GM18858 (cell line): ENCODE data around the gene PANX2.

Experiments
- ATAC-seq: cut with Tn5 transposase; IDR thresholded peaks from one replicate; pipeline ENCODE4 v1.9.1; 2021; ENCODE audit not compliant: unreplicated experiment

The PANX2 gene

DNA sequence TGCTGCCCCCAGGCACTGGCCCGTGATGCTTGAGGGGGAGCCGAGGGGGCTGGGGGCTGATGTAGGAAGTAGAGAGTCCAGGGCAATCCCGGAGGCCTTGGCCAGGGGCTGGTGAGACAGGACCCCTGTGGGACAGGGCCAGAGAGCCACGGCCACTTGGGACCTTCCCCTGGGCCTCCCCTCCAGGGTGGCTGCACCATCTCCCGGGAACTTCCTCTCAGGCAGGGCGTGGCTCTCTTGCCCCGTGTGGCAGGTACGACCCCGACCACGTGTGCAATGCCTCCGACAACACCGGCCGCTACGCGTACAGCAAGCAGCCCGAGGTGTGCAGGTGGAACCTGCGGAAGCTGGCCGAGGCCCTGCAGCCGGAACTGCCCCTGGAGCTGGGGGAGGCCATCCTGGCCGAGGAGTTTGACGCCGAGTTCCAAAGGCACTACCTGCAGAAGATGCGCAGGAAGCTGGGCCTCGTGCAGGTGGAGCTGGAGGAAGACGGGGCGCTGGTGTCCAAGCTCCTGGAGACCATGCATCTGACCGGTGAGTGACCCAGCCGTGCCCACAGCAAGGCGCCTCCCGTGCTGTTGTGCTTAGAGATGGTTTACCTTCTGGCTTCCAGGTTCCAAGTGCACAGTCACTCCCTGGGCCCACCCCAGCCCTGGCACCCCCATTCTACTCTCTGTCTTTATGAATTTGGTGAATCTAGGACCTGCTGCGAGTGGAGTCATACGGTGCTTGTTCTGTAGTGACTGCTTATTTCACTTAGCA is 40.0 kb downstream of the PANX2 start:
- no peak for ATAC-seq

DNA sequence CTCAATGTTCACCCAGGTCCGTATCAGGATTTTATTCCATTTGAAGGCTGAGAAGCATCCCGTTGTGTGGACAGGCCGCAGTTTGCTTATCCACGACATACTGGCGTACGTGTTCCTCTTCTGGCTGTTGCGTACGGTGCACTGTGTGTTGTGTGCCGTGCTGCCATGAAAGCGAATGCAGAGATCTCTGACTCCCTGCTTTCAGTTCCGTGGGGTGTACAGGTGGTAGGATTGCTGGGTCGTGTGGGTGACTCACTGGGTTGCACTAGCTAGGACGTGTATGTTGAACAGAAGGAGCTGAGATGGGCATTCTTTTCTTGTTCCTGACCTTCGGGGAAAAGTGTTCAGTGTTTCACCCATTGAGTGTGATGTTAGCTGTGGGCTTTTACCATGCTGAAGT is 40.6 kb downstream of the PANX2 start:
- no peak for ATAC-seq

- ATAC-seq: no peak
Observed at GRCh38 chr22:50213263-50213662, 42.7 kb downstream of the PANX2 start.

- no peak for ATAC-seq
Observed at GRCh38 chr22:50215297-50216054, 44.9 kb downstream of the PANX2 start.

GRCh38 chr22:50216055-50216683 is 45.6 kb downstream of the PANX2 start:
- ATAC-seq: no peak

DNA sequence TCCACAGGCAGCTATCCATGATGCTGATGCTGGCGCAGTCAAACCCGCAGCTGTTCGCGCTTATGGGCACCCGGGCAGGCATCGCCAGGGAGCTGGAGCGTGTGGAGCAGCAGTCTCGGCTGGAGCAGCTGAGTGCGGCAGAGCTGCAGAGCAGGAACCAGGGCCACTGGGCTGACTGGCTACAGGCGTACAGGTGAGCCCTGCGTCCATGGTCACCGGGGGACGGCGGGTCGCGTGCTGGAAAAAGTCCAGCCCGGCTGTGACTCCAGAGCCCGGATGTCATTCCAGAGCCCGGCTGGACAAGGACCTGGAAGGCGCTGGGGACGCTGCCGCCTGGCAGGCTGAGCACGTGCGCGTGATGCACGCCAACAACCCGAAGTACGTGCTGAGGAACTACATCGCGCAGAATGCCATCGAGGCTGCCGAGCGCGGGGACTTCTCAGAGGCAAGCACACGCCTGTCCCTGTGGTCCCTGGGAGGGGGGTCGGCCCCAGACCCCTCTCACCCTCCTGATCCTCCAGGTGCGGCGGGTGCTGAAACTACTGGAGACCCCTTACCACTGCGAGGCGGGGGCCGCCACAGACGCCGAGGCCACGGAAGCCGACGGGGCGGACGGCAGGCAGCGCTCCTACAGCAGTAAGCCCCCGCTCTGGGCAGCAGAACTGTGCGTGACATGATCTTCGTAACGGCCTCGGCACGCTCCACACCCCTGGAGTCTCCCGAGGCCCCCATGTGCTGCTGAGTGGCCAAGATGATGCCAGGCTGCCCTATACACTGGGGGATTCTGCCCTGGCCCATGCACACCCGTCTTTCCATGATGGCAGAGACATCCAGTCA is 46.4 kb downstream of the PANX2 start:
- no peak for ATAC-seq

- ATAC-seq: no peak
Observed at GRCh38 chr22:50217543-50218152, 47.1 kb downstream of the PANX2 start.

DNA sequence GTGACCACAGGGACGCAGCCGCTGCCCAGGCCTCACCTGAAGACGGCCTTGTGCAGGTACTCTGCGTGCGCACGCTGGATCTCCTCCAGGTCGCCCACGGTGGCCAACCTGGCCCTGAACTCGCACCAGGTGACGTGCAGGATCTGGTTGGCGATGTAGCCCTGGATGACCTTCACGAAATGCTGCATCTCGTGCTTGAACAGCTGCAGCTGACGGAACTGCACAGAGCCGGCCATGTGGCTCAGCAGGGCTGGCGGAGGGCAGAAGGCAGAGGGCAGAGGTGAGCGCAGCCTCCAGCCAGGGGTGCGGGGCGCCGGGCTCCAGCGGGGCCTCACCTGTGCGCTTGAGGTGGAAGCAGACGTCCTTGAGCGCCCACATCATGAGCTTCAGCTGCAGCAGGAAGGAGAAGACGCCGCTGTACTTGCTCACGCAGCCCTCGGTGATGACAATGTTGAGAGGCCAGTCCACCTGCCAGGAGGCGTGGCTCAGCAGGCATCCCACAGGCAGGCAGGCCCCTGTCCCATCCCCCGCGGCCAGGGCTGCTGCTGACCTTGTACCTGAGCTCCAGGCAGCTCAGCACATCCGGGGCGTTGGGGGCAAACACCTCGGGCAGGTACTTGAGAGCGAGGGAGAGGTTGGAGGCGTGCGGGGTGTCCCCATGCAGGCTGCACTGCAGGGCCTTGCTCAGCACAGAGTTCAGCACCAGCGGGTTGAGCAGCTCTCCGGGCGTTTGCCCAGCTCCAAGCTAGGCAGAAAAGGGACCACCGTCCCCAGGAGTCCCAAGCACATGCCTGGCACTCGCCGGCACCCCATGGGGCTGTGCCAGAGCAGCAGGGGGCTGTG is 47.8 kb downstream of the PANX2 start:
- no peak for ATAC-seq

DNA sequence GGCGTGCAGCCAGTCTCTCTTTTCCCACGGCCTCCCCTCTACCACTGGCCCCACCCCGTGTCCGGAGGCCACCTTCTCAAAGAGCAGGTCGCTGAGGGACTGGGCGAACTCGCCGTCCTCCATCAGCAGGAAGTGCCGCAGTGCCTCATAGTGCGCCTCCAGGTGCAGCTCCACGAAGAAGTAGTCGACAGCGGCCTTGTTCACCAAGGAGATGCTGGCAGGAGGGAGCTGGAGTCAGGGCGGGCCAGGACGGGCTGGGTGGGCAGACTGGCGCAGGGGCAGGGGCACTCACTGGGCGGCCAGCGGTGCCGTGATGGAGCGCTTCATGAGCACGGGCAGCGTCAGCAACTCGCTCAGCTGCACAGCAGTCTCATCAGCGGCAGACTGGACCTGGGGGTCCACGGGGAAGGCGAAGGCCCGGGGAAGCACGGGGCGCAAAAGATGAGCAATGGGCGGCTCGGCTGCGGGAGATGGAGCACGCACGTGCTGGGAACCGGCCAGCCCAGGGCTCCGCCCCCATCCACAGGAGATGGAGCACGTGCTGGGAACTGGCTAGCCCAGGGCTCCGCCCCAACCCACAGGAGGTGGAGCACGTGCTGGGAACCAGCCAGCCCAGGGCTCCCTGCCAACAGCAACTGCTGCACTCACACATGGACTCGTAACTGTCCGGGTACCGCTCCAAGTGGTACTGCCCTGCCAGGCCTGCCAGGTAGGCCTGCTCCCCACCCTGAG is 48.6 kb downstream of the PANX2 start:
- ATAC-seq: no peak

DNA sequence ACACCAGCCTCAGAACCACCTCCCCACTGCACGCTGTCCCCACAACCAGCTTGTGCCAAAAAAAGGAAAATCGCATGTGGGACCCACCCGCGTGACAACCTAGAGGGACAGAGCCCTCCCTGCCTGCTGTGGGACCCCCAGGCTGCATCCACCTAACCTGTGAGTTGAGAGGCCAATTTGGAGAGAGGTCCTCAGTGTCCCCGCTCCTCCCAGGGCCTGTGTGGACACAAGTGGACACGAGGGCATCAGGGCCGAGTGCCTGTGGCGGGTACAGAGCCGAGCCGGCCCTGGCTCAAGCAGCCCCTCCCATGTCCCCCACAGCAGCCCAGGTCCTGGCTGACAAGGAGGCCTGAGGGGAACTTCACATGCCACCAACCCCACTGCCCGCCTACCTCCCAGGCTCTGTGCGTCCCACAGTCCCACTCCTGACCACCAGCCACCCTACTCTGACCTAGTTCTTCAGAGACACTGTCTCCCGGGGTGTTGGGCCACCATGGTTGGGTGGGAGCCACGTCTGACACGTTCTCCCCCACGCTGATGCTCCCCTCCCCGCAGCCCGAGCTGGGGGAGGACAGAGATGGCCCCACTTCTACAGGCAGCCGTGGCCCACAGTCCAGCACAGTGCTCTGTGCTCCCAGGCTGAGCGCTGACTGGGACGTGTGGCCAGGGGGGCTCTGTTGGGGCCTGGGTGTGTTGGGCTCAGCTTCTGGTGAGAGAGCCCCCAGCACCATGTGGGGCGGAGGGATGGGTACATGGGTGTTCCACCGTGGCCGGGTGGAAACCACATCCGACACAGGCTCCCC is 49.5 kb downstream of the PANX2 start:
- no peak for ATAC-seq

GRCh38 chr22:50220603-50221409 is 50.3 kb downstream of the PANX2 start:
- ATAC-seq: no peak

DNA sequence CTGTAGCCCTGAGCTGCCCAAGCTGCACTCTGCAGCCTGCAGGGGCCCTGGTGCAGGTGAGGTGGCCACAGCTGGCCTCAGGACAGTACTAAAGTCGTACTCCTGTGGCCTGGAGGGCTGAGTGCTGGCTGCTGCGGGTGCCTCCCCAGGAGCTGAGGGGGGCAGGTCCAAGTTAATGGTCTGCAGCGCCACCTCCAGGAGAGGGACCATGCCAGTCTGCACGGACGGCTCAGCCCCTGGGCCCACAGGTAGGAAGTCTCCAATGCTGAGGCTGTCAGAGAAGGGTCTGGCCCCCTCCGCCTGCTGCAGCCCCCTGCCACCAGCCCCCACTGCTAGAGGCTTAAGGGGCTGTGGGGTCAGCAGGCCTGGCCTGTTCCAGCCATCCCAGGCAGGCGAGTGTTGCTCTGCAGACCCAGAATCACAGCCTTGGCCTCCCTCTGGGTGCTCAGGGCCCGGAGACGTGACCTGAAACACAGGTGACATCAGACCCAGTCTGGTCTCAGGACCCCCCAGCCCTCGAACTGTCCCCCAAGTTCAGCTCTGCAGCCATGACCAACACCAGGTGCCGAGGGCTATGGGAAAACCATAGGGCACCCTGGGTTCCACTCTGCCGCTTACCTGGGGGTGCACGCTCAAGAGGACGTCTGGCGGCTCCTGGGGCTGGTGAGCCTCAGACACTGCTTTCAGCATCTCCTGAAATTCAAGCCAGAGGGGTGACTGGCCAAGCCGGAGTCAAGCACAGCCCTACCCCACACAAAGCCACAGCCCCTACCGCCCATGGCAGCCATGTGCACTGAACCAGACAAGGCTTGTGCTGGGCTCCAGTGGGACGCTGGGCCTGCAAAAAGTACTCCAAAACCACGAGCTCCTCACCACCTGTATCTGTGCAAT is 51.1 kb downstream of the PANX2 start:
- no peak for ATAC-seq

- ATAC-seq: no peak
Observed at GRCh38 chr22:50222508-50222907, 52.0 kb downstream of the PANX2 start.

GRCh38 chr22:50224071-50224470 is 53.5 kb downstream of the PANX2 start:
- no peak for ATAC-seq

DNA sequence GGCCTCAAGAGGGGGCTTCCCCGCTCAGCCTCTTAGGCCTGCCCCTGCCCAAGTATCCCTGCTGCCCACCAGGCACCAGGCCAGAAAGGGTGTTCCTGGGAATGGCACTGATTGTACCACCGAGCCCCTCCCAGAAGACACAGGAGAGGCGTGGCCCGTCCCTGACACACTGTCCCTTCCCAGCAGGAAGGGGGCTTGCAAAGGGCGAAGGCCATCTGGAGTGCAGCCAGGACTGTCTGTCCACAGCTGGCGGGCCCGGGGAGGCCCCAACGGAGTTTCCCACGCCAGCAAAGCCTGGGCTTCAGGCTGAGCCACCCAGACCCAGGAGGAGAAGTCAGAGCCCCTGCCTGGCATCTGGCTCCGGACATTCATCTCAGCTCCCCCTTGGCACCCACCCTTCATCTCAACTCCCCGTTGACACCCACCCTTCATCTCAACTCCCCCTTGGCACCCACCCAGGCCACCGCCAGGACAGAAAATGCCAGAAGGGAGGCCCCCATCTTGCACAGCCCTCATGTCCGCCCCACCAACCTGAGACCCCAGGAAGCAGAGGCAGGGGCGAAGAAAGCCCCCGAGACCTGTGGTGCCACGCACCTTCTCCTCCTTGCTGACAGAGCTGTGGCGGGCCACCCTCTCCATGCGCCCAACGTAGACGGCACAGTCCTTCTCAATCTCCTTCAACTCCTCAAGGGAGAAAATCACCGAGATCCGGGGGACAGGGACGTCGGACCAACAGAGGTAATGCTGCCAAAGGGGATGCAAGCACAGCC is 54.9 kb downstream of the PANX2 start:
- no peak for ATAC-seq
